Measurements from ENCODE around the gene RHOH.

Gene RHOH

DNA sequence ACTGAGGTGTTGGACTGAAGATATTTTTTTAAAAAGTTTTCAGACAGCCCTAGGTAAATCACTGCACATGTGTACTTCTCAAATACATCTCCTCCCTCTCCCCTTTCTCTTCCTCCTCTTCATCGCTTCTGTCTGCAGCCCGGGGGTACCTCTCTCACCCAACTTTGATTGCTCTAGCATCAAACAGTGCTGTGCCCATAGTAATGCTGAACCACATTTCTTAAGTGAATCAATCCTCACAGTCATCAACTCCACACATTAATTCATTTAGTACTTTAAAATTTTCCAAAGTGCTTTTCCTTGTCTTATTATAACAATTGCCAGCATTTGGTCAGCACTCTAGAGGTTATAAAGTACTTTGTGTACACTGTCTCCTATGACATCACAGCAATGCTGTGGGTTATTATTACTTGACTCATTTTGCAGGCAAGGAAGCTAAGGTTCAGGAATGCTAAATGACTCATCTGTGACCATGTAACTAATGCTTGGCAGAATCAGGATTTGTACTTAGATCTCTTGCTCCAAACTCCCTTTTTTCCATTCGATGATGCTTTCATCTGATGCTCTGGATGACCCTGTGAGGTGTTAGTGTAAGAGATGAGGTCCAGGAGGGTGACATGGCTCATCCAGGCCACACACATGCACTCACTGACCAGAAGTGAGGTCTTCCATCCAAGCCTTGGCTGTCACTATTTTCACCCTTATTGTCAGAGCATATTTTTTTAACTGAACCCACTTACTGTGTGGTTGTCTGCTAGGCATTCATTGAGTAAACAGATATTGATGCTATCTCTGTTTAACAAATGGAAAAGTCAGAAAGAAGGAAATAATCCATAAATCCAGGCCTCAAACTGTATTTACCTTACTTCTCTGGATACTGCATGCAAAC, 58.8 kb downstream of the RHOH start:
- in situ Hi-C loops (cut with MboI; ENCODE audit: low sequenced_read_pairs, unreplicated experiment) = no loop called here
- no peak for DNase-seq (ENCODE audit: low spot score)
- TF ChIP-seq, protein P1, sequence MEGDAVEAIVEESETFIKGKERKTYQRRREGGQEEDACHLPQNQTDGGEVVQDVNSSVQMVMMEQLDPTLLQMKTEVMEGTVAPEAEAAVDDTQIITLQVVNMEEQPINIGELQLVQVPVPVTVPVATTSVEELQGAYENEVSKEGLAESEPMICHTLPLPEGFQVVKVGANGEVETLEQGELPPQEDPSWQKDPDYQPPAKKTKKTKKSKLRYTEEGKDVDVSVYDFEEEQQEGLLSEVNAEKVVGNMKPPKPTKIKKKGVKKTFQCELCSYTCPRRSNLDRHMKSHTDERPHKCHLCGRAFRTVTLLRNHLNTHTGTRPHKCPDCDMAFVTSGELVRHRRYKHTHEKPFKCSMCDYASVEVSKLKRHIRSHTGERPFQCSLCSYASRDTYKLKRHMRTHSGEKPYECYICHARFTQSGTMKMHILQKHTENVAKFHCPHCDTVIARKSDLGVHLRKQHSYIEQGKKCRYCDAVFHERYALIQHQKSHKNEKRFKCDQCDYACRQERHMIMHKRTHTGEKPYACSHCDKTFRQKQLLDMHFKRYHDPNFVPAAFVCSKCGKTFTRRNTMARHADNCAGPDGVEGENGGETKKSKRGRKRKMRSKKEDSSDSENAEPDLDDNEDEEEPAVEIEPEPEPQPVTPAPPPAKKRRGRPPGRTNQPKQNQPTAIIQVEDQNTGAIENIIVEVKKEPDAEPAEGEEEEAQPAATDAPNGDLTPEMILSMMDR (IDR thresholded peaks at IDR 0.05; ENCODE audit: borderline replicate concordance, control extremely low read depth, extremely low read depth, insufficient read depth, missing control alignments) = no peak

DNA sequence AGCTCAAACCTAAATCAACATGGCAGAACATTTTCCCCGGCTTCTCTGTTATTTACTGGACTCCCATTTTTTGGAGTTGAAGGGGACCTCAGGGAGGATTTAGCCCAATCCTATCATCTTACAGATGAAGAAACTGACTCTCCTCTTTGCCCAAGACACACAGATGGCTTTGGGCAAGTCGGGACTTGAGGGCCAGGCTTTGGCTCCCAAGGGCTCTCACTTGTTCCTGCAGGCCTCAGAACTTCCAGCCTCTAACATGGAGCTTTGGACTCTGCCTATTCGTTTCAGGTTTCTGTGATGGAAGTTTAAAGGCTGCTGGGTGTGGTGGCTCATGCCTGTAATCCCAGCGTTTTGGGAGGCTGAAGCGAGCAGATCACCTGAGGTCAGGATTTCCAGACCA, 59.5 kb downstream of the RHOH start:
- DNase-seq (ENCODE audit: low spot score) = no peak
- TF ChIP-seq, protein P1 (IDR thresholded peaks at IDR 0.05; ENCODE audit: borderline replicate concordance, control extremely low read depth, extremely low read depth, insufficient read depth, missing control alignments) = no peak
- in situ Hi-C loops (cut with MboI; ENCODE audit: low sequenced_read_pairs, unreplicated experiment) = no loop called here

DNA sequence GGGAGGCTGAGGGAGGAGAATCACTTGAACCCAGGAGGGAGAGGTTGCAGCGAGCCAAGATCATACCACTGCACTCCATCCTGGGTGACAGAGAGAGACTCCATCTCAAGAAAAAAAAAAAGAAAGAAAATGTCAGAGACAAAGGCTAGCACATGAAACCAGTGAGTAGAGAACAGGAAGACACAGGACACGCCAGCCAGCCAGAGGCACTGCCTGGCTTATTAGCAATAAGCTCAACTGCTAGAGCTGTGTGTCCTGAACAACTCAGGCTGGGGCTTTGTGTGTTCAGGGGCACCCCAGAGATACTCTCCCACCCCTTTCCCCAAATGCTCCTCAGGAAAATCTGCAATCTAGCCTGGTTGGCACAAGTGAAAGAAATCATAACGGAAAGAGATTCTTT, 60.0 kb downstream of the RHOH start:
- TF ChIP-seq, protein P1 (IDR thresholded peaks at IDR 0.05; ENCODE audit: borderline replicate concordance, control extremely low read depth, extremely low read depth, insufficient read depth, missing control alignments) = no peak
- DNase-seq (ENCODE audit: low spot score) = no peak
- in situ Hi-C loops (cut with MboI; ENCODE audit: low sequenced_read_pairs, unreplicated experiment) = no loop called here

DNA sequence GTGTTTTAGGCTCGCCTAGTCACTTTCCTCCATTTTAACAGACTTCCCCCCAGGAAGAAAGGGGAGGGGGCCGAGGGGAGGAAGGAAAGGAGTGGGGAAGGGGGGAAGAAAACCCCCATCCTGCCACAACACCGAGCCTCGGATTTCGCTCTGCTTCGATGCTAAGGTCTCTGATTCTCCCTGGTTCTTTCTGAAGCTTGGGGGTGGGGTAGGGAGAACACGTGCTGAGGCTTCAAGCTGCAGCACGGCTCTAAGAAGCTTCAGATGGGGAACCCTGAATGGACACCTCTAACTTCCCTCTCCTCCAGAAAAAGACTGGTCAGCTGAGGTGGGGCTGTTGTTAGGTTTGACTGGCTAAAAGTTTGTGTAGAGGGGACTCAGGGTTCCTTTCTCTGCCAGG, 61.8 kb downstream of the RHOH start:
- no peak for DNase-seq (ENCODE audit: low spot score)
- in situ Hi-C loops (cut with MboI; ENCODE audit: low sequenced_read_pairs, unreplicated experiment) = no loop called here

DNA sequence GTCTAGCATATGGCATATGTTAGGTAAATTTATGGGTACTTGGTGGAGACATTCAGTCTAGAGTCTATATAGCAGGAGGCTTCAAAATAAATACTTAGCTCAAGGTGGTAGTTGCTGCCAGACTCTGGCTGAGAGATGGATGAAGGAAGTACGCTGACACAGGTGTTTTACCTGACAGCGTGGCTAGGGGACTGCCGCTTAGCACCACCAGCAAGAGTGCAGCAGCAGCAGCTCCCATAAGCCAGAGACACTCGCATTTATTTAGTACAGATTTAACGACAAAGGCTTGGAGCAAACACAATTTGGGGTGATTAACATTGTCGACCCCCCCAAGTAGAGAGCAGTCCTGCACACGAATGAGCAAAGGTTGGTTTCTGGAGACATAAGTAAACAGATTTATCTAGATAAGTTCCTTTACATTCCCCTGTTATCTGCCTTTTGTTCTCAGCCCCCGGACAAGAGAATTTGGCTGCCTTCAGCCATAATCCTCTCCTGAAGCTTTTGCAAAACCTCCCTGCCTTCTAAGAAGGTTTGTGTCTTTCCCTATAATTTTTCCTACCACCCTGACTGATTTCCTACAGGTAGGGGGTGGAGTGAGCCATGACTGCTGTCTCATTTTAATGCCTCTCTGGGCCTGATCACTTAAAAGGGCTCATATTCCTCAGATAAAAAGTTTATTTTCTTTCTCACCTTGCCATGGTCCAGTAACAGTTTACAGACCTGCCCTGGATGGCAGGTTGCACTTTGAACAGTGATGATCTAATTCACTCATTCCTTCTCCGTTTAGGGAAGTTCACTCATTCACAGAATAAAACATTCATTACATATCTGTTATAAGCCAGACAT, 64.6 kb downstream of the RHOH start:
- no peak for DNase-seq (ENCODE audit: low spot score)
- in situ Hi-C loops (cut with MboI; ENCODE audit: low sequenced_read_pairs, unreplicated experiment) = no loop called here
- TF ChIP-seq, protein P1 (IDR thresholded peaks at IDR 0.05; ENCODE audit: borderline replicate concordance, control extremely low read depth, extremely low read depth, insufficient read depth, missing control alignments) = no peak

More for the DNA sequence above, 61.8 kb downstream of the RHOH start:
- TF ChIP-seq, protein P1 (IDR thresholded peaks at IDR 0.05; ENCODE audit: borderline replicate concordance, control extremely low read depth, extremely low read depth, insufficient read depth, missing control alignments) = no peak

DNA sequence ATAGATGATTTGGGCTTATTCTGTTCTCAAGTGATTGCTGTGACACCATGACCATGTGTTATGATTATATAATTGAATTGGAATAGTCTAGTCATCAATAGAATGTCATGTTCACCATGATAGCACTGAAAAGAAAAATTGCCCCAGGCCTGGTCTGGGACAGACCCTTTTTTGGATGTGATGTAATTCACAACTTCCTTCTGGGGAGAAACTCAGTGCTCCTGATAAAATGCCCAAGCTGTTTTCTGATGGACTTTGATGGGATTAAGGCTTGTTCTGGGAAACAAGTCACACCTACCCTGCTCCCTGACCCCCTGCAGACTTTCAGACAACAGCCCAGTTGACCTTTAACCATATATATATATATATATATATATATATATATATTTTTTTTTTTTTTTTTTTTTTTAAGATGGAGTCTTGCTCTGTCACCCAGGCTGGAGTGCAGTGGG, 65.3 kb downstream of the RHOH start:
- in situ Hi-C loops (cut with MboI; ENCODE audit: low sequenced_read_pairs, unreplicated experiment) = no loop called here
- DNase-seq (ENCODE audit: low spot score) = no peak
- TF ChIP-seq, protein P1 (IDR thresholded peaks at IDR 0.05; ENCODE audit: borderline replicate concordance, control extremely low read depth, extremely low read depth, insufficient read depth, missing control alignments) = no peak
